ENCODE results near the gene OGT. TPM values are rescaled to one million over a fixed set of nuclear protein-coding genes. Genes with fewer than 3 reads are reported as not detected.
"Not testable (repeated sequence)": the region's sequence is repeated elsewhere in the genome, so short reads cannot be mapped to it uniquely, and the experiment has no call there.

Gene OGT
- total RNA-seq, 1 donor from 2014 or later: 138 TPM

DNA sequence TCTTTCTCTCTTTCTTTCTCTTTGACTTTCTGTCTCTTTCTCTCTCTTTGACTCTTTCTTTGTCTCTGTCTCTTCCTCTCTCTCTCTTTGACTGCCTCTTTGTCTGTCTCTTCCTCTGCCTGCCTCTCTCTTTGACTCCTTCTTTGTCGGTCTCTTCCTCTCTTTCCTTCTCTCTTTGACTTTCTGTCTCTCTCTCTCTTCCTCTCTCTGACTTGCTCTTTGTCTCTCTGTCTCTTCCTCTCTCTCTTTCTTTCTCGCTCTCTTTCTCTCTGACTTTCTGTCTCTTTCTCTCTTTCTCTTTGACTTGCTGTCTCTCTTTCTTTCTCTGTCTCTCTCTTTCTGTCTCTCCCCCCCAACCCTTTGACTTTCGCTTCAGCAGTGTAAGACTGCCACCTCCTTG, 36.4 kb upstream of the OGT start:
- peaks cover 8% of the 10 kb centered on the region for H3K9me3 Mint-ChIP-seq (ENCODE audit: low read depth)
- H3K27me3 Mint-ChIP-seq (ENCODE audit: low read depth): no peaks in the 10 kb centered on the region
- no peak for TF ChIP-seq CTCF (IDR thresholded peaks at IDR 0.05)
- peaks cover 2% of the 10 kb centered on the region for H3K36me3 Mint-ChIP-seq (ENCODE audit: low read depth)
- no peak overlapping the region for H3K27ac Mint-ChIP-seq (ENCODE audit: unreplicated experiment)
- H3K4me3 Mint-ChIP-seq (ENCODE audit: unreplicated experiment): no peak overlapping the region
- H3K4me1 Mint-ChIP-seq (ENCODE audit: low read depth): no peaks in the 10 kb centered on the region
- DNase-seq (ENCODE audit: low spot score): no peak

GRCh38 chrX:71502080-71502479, 30.8 kb upstream of the OGT start:
- not testable (repeated sequence) for H3K27ac Mint-ChIP-seq (ENCODE audit: unreplicated experiment); H3K27me3 Mint-ChIP-seq (ENCODE audit: low read depth); H3K4me1 Mint-ChIP-seq (ENCODE audit: low read depth); H3K9me3 Mint-ChIP-seq (ENCODE audit: low read depth); H3K36me3 Mint-ChIP-seq (ENCODE audit: low read depth); DNase-seq (ENCODE audit: low spot score); H3K4me3 Mint-ChIP-seq (ENCODE audit: unreplicated experiment)

DNA sequence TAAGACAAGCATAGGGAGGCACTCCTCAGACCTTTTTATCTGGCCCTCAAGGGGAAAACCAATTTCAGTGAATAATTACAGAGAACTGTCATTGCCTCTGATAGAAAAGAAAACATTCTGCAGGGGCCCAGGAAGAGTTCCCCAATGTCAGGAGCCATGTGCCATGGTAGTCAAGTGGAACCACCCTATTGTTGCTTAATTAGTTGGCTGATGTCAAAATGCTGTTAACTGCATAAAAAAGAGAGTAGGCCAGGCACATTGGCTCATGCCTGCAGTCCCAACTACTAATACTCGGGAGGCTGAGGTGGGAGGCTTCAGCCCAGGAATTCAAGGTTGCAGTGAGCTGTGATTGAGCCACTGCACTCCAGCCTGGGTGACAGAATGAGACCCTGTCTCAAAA, 28.6 kb upstream of the OGT start:
- H3K27ac Mint-ChIP-seq (ENCODE audit: unreplicated experiment): no peak overlapping the region
- no peaks in the 10 kb centered on the region for H3K27me3 Mint-ChIP-seq (ENCODE audit: low read depth)
- no peak for TF ChIP-seq CTCF (IDR thresholded peaks at IDR 0.05)
- peaks cover 10% of the 10 kb centered on the region for H3K9me3 Mint-ChIP-seq (ENCODE audit: low read depth)
- no peaks in the 10 kb centered on the region for H3K4me1 Mint-ChIP-seq (ENCODE audit: low read depth)
- H3K4me3 Mint-ChIP-seq (ENCODE audit: unreplicated experiment): no peak overlapping the region
- no peaks in the 10 kb centered on the region for H3K36me3 Mint-ChIP-seq (ENCODE audit: low read depth)
- DNase-seq (ENCODE audit: low spot score): no peak

- H3K9me3 Mint-ChIP-seq (ENCODE audit: low read depth): peaks cover 15% of the 10 kb centered on the region
- TF ChIP-seq CTCF (IDR thresholded peaks at IDR 0.05): no peak
- H3K4me1 Mint-ChIP-seq (ENCODE audit: low read depth): no peaks in the 10 kb centered on the region
- H3K27me3 Mint-ChIP-seq (ENCODE audit: low read depth): no peaks in the 10 kb centered on the region
- no peak overlapping the region for H3K27ac Mint-ChIP-seq (ENCODE audit: unreplicated experiment)
- H3K4me3 Mint-ChIP-seq (ENCODE audit: unreplicated experiment): no peak overlapping the region
- no peaks in the 10 kb centered on the region for H3K36me3 Mint-ChIP-seq (ENCODE audit: low read depth)
- DNase-seq (ENCODE audit: low spot score): no peak
These were observed 23.6 kb upstream of the OGT start for GRCh38 chrX:71509289-71509688.

- Mint-ChIP-seq H3K27ac (ENCODE audit: unreplicated experiment) (no peak overlapping the region), H3K36me3 (ENCODE audit: low read depth) (no peaks in the 10 kb centered on the region), H3K4me1 (ENCODE audit: low read depth) (peaks cover 8% of the 10 kb centered on the region), H3K27me3 (ENCODE audit: low read depth) (no peaks in the 10 kb centered on the region), H3K9me3 (ENCODE audit: low read depth) (peaks cover 15% of the 10 kb centered on the region), H3K4me3 (ENCODE audit: unreplicated experiment) (no peak overlapping the region)
- TF ChIP-seq CTCF (IDR thresholded peaks at IDR 0.05): no peak
- DNase-seq (ENCODE audit: low spot score): no peak
These were observed 22.7 kb upstream of the OGT start for GRCh38 chrX:71510161-71510560.

DNA sequence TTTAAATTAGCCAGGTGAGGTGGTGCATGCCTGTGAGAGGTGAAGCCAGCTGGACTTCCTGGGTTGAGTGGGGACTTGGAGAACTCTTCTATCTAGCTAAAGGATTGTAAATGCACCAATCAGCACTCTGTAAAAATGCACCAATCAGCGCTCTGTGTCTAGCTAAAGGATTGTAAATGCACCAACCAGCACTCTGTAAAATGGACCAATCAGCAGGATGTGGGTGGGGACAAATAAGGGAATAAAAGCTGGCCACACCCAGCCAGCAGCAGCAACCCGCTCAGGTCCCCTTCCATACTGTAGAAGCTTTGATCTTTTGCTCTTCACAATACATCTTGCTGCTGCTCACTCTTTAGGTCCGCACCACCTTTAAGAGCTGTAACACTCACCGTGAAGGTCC, 19.2 kb upstream of the OGT start:
- peaks cover 11% of the 10 kb centered on the region for H3K4me1 Mint-ChIP-seq (ENCODE audit: low read depth)
- not testable (repeated sequence) for H3K4me3 Mint-ChIP-seq (ENCODE audit: unreplicated experiment); H3K36me3 Mint-ChIP-seq (ENCODE audit: low read depth)

More for the DNA sequence above, 19.2 kb upstream of the OGT start:
- not testable (repeated sequence) for H3K27ac Mint-ChIP-seq (ENCODE audit: unreplicated experiment); DNase-seq (ENCODE audit: low spot score); H3K27me3 Mint-ChIP-seq (ENCODE audit: low read depth)
- peaks cover 17% of the 10 kb centered on the region for H3K9me3 Mint-ChIP-seq (ENCODE audit: low read depth)

Data from chondrocyte (in vitro differentiated cells).